KG1 (cell line): Measurements from ENCODE around the gene TMCO5A.
"Not testable (repeated sequence)": the region's sequence is repeated elsewhere in the genome, so short reads cannot be mapped to it uniquely, and the experiment has no call there.

Experiments used
- DNase-seq: peaks from one replicate; lab custom pipeline; 2025; lab: John Stamatoyannopoulos, UW

TMCO5A gene

GRCh38 chr15:37934340-37934739, at the start of gene TMCO5A:
Gene TMCO5A (plus strand): TSS chr15:37934640. CDS start chr15:37936324, 1,684 bp downstream.
- no peak for DNase-seq

- no peak for DNase-seq
These were observed 48.8 kb upstream of the TMCO5A start for GRCh38 chr15:37885651-37886050.

GRCh38 chr15:37888356-37888755, 46.1 kb upstream of the TMCO5A start:
- no peak for DNase-seq

- no peak for DNase-seq
These were observed 42.6 kb upstream of the TMCO5A start for GRCh38 chr15:37891766-37892368.

- DNase-seq: no peak
These were observed 41.1 kb upstream of the TMCO5A start for GRCh38 chr15:37893309-37893708.

GRCh38 chr15:37898362-37898761, 36.1 kb upstream of the TMCO5A start:
- no peak for DNase-seq

GRCh38 chr15:37900326-37901221, 33.9 kb upstream of the TMCO5A start:
- no peak for DNase-seq

GRCh38 chr15:37902126-37902525, 32.3 kb upstream of the TMCO5A start:
- DNase-seq: no peak

GRCh38 chr15:37903919-37904625, 30.4 kb upstream of the TMCO5A start:
- no peak for DNase-seq

- DNase-seq: no peak
These were observed 27.3 kb upstream of the TMCO5A start for GRCh38 chr15:37907136-37907535.

- DNase-seq: no peak
These were observed 12.7 kb upstream of the TMCO5A start for GRCh38 chr15:37921527-37922385.

GRCh38 chr15:37926136-37926535, 8.3 kb upstream of the TMCO5A start:
- no peak for DNase-seq

- DNase-seq: no peak
These were observed 5.2 kb upstream of the TMCO5A start for GRCh38 chr15:37929238-37929637.

GRCh38 chr15:37931321-37931720, 3.1 kb upstream of the TMCO5A start:
- no peak for DNase-seq

GRCh38 chr15:37931868-37932267, 2.6 kb upstream of the TMCO5A start:
- no peak for DNase-seq

- DNase-seq: no peak
These were observed 1.9 kb upstream of the TMCO5A start for GRCh38 chr15:37932549-37932948.

- DNase-seq: no peak
These were observed 774 bp upstream of the TMCO5A start for GRCh38 chr15:37933666-37934065.

- DNase-seq: no peak
These were observed 6.4 kb downstream of the TMCO5A start for GRCh38 chr15:37940876-37941275.

- DNase-seq: no peak
These were observed 7.3 kb downstream of the TMCO5A start for GRCh38 chr15:37941779-37942178.

GRCh38 chr15:37951999-37952398, 17.6 kb downstream of the TMCO5A start:
- DNase-seq: no peak

GRCh38 chr15:37960742-37961141, 26.3 kb downstream of the TMCO5A start:
- not testable (repeated sequence) for DNase-seq

GRCh38 chr15:37967788-37968187, 33.3 kb downstream of the TMCO5A start:
- no peak for DNase-seq
